T-helper 1 cell (primary cell): ENCODE measurements around the gene AGPS.
"Not testable (repeated sequence)": the region's sequence is repeated elsewhere in the genome, so short reads cannot be mapped to it uniquely, and the experiment has no call there.

Source experiments
- DNase-seq, 5 donors: peaks; one replicate each; pipeline ENCODE4 v3.0.0-alpha.2; 2012 to 2020
- total RNA-seq, 4 donors: gene quantifications; one replicate each; lab custom pipeline; 2026; lab: John Stamatoyannopoulos, UW

The AGPS gene
- 50.9 to 61.2 (median 52.3) reads per million in 4 donors for total RNA-seq

GRCh38 chr2:177392373-177393202 lies at the start of gene AGPS:
Gene AGPS, plus strand, starts transcription at chr2:177392773. Its CDS starts 17 bp downstream, at chr2:177392790.
- peak; percentile 54 to 84 (median 64) for DNase-seq

- no peak for DNase-seq
Observed at GRCh38 chr2:177343773-177344172, 48.8 kb upstream of the AGPS start.

- no peak for DNase-seq
Observed at GRCh38 chr2:177344316-177344715, 48.3 kb upstream of the AGPS start.

- DNase-seq: no peak
Observed at GRCh38 chr2:177346192-177346591, 46.4 kb upstream of the AGPS start.

DNA sequence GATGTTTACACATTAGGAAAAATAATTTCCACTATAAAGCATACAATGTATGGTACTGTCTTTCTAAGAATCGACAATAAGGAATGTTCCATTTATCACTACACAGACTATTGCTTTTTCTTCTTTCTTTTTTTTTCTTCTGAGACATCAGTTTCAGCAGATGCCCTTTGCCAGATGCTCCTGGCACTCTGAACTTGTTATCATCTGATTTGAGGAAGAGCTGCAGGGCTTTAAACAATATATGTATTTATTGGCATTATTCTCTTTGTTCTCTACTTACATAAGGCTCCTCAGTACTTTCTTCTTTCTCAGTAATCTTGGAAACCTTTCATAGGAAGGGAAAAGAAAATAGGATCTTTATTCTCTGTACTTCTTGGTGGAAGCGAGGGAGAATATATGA lies 45.0 kb upstream of the AGPS start:
- no peak for DNase-seq

GRCh38 chr2:177348118-177348654 lies 44.4 kb upstream of the AGPS start:
- DNase-seq: no peak

DNA sequence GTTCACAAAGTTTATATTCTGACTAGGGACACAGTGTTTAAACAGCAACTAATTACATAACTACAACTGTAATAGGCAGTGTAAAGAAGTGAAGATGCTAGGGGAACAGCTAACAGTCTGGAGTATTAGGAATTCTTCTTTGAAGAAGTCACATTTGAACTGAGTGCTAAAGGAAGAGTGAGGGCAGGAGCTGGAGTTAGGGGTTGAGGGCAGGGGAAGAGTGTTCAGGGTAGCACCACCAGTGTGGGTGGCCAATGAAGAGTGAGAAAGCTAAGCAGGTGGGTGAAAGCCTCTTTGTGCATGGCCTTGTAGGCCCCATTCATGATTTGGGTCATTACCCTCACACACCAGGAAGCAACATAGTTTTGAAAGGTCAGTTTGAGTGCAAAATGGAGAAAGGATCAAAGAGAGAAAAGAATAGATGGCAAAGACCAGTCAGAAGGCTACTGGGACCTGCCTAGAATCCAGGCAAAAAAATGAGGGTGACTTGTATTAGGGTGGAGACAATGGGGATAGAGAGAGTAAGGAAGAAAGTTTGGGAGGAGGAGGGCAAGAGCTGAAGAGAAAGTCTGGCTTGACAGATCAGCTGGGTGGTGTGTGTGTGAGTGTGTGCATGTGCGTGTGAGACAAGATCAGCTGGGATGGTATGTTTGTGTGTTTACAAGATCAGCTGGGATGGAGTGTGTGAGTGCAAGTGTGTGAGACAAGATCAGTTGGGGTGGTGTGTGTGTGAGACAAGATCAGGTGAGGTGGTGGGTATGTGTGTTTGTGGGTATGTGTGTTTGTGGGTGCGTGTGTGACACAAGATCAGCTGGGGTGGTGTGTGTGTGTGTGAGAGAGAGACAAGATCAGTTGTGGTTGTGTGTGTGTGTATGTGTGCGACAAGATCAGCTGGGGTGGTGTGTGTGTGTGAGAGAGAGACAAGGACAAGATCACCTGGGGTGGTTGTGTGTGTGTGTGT lies 43.6 kb upstream of the AGPS start:
- no peak for DNase-seq

- DNase-seq: not testable (repeated sequence)
Observed at GRCh38 chr2:177350624-177351023, 41.9 kb upstream of the AGPS start.

GRCh38 chr2:177351121-177351520 lies 41.5 kb upstream of the AGPS start:
- not testable (repeated sequence) for DNase-seq

- no peak for DNase-seq
Observed at GRCh38 chr2:177352441-177353186, 40.0 kb upstream of the AGPS start.

GRCh38 chr2:177353187-177353478 lies 39.4 kb upstream of the AGPS start:
- no peak for DNase-seq

- DNase-seq: not testable (repeated sequence)
Observed at GRCh38 chr2:177354541-177354940, 38.0 kb upstream of the AGPS start.

DNA sequence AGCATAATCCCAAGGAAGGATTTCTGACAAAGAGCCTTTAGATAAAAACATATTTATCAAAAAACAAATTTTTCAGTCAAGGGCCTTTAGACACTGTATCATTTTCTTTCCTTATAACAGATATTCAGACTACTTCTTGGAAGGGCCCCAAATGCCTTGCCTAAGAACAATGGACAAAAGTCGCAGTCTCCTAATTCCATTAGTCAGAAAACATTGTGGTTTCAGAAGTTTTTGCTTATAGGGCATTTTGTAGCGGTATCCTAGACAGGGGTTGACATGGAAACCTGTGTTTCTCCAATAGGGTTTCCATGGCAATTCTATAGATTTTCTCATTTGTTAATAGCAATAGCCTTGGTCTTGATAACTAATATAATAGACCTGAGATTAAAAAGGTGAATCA lies 36.7 kb upstream of the AGPS start:
- no peak for DNase-seq

DNA sequence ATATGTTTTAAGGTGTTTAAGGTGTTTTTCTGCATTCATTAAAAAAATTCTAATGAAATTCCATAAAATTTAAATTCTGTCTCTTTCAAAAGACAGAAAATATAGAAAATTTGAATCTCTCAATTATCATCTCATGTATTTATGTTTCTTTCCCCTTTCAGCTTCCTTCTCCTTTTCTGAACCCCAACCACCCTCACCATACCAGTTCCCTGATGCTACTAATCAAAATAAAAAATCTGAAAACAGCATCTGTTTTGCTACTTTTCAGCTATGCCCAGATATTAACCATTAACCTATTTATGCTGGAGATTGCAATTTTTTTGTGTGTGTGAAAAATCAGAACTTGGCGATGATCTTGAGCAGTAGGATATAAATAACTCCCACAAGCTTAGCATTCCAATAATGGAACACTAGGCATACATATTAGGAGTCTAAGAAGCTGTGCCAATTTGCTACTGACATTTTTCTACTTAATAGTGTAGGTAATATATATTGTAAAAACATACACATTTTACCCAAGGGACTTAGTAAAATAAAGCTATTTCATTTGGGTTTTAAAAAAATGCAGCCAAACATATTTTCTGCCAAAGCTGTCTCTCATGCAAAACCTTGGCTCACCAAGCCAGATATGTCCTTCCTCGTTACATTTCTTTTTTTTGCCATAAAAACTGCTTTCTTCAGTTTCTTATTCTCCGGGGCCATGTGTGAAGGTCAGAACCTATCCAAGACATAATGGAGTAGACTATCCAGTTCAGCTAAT lies 32.6 kb upstream of the AGPS start:
- DNase-seq: no peak

- no peak for DNase-seq
Observed at GRCh38 chr2:177362499-177362898, 30.1 kb upstream of the AGPS start.

DNA sequence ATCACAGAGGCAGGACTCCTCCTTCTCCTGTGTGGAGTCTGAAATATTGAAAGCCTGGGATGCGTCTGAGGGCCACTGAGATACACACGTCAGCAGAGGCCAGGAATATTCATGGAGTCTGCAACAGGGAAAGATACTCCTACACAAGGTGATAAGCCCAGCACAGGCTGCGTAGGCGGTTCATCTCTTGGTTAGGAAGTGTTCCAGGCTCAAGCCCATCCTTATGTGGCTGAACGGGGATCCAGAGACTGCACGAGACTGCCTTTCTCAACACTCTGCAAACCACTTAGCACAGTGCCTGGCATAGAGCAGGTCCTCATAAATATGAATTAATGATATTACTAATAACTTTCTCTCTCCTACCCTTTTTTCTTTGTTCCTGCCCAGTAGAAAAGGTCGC lies 29.2 kb upstream of the AGPS start:
- DNase-seq: no peak

GRCh38 chr2:177365764-177366163 lies 26.8 kb upstream of the AGPS start:
- not testable (repeated sequence) for DNase-seq

- DNase-seq: not testable (repeated sequence)
Observed at GRCh38 chr2:177368023-177368422, 24.6 kb upstream of the AGPS start.

DNA sequence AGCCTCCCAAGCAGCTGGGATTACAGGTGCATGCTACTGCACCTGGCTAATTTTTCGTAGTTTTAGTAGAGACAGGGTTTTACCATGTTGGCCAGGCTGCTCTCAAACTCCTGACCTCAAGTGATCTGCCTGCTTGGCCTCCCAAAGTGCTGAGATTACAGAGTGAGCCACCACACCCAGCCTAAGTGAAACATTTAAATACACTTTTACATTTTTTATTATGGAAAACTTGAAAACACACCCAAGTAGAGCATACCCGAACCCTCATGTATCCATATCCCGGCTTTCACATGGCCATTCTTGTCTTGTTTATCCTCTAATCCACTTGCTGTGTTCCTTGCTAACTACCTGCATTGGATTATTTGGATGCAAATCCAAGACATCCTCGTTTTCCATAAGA lies 13.2 kb upstream of the AGPS start:
- DNase-seq: no peak

DNA sequence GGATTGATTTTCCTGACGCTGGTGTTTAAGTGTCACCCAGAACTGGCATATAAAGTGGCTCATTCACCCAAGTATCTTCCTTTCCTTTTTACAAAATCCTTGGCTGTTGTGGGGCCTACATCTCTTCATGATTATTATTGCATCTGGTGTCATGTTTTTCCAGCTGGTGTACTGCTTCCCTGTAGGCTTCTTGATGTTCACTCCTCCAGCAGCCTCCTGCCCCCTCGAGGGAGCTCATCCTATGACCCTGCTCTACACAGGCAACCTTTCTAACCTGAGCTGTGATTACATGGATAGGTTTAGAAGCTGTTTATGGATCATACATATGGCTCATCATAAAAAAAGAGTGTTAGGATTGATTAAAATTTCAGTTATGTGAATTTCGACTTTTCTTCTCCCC lies 12.4 kb upstream of the AGPS start:
- no peak for DNase-seq

- DNase-seq: no peak
Observed at GRCh38 chr2:177383935-177384334, 8.6 kb upstream of the AGPS start.

DNA sequence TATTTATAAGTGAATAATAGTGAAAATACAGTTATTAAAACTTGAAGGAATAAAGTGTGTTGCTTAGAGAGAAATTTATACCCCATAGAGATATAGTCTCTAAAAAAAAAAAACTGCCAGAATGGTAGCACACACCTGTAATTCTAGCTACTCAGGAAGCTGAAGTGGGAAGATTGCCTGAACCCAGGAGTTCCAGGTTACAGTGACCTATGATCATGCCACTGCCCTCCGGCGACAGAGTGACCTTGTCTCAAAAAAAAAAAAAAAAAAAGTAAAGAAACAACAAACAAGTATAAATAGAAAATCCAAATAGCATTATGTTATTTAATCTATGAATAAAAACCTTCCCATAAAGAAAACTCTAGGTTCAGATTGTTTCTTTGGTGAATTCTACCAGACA lies 7.4 kb upstream of the AGPS start:
- no peak for DNase-seq
